ENCODE results near the gene ATM. TPM values are rescaled to one million over a fixed set of nuclear protein-coding genes. Genes with fewer than 3 reads are reported as not detected.

ATM gene
- polyA plus RNA-seq, 1 donor from 2014 or later: 74.6 TPM

DNA sequence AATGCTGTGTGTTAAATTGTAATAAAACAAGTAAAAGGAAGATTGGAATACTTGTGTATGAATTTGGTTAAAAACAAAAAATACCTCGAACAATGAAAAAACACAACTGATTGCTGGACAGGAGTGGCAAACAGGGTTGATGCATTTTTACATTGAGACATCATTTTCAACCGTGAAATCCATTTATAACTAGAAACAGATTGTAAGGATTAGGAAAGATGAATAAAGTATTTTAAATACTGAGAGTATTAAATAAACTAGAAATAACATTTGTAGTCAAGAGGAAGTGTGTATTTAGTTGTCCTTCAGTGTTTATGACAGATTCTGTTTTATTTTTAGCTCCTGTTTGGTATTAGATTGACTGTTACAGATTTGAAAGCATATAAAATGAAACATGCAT lies 5.4 kb downstream of the ATM start:
- Histone ChIP-seq H3K9ac (ENCODE audit: low read length) (no peak overlapping the region), H4K20me1 (ENCODE audit: insufficient read depth) (no peaks in the 10 kb centered on the region), H3F3A (ENCODE audit: insufficient read depth, low read length, poor library complexity, severe bottlenecking) (no peaks in the 10 kb centered on the region), H3K4me2 (ENCODE audit: low read length) (no peak overlapping the region), H3K9me2 (ENCODE audit: insufficient read depth, low read length) (no peaks in the 10 kb centered on the region), H3K27me3 (ENCODE audit: insufficient read depth, low read depth, low read length) (no peaks in the 10 kb centered on the region), H3K27ac (ENCODE audit: low read length) (no peak overlapping the region), H3K36me3 (ENCODE audit: insufficient read depth, low read length) (peaks cover 9% of the 10 kb centered on the region), H2AFZ (ENCODE audit: low read depth, low read length) (no peak overlapping the region), H3K9me3 (ENCODE audit: low read length) (no peaks in the 10 kb centered on the region), H3K79me2 (replicated peaks; ENCODE audit: insufficient read depth, low read length) (peaks cover 23% of the 10 kb centered on the region), H3K4me3 (ENCODE audit: low read length) (no peak overlapping the region)
- TF ChIP-seq SMC3 (conservative IDR thresholded peaks at IDR 0.05; ENCODE audit: poor library complexity) (no peak), EP300 (conservative IDR thresholded peaks at IDR 0.05; ENCODE audit: poor library complexity, severe bottlenecking) (no peak), POLR2AphosphoS5 (IDR thresholded peaks at IDR 0.05) (no peak), EZH2 (IDR thresholded peaks at IDR 0.05; ENCODE audit: borderline replicate concordance, insufficient read depth, low read length, poor library complexity, severe bottlenecking) (no peak), RAD21 (conservative IDR thresholded peaks at IDR 0.05) (no peak), TAF1 (IDR thresholded peaks at IDR 0.05; ENCODE audit: low read depth) (no peak)
- TF ChIP-seq, protein P1, sequence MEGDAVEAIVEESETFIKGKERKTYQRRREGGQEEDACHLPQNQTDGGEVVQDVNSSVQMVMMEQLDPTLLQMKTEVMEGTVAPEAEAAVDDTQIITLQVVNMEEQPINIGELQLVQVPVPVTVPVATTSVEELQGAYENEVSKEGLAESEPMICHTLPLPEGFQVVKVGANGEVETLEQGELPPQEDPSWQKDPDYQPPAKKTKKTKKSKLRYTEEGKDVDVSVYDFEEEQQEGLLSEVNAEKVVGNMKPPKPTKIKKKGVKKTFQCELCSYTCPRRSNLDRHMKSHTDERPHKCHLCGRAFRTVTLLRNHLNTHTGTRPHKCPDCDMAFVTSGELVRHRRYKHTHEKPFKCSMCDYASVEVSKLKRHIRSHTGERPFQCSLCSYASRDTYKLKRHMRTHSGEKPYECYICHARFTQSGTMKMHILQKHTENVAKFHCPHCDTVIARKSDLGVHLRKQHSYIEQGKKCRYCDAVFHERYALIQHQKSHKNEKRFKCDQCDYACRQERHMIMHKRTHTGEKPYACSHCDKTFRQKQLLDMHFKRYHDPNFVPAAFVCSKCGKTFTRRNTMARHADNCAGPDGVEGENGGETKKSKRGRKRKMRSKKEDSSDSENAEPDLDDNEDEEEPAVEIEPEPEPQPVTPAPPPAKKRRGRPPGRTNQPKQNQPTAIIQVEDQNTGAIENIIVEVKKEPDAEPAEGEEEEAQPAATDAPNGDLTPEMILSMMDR (IDR thresholded peaks at IDR 0.05; ENCODE audit: poor library complexity, severe bottlenecking): no peak

DNA sequence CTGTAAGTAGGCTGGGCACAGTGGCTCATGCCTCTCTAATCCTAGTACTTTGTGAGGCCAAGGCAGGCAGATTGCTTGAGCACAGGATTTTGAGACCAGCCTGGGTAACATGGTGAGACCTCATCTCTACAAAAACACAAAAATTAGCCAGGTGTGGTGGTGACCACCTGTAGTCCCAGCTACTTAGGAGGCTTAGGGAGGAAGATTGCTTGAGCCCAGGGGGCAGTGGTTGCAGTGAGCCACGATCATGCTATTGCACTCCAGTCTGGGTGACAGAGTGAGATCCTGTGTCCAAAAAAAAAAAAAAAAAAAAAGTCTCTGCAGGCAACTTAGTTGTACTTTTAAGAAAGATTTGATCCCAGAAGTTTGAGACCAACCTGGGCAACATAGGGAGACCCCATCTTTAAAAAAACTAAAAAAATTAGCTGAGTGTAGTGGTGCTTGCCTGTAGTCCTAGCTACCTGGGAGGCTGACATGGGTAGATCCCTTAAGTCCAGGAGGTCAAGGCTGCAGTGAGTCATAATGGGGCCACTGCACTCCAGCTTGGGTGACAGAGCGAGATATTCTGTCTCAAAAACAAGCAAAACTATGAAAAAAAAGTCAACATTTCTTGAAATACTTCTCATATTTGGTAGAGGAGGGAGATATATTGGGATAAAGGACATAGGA lies 10.5 kb downstream of the ATM start:
- no peaks in the 10 kb centered on the region for H3K79me2 ChIP-seq (replicated peaks; ENCODE audit: insufficient read depth, low read length)
- no peak overlapping the region for H3K4me2 ChIP-seq (ENCODE audit: low read length)
- peaks cover 3% of the 10 kb centered on the region for H3K36me3 ChIP-seq (ENCODE audit: insufficient read depth, low read length)
- H3K27me3 ChIP-seq (ENCODE audit: insufficient read depth, low read depth, low read length): no peaks in the 10 kb centered on the region
- no peak overlapping the region for H2AFZ ChIP-seq (ENCODE audit: low read depth, low read length)
- no peaks in the 10 kb centered on the region for H3F3A ChIP-seq (ENCODE audit: insufficient read depth, low read length, poor library complexity, severe bottlenecking)
- H3K9me2 ChIP-seq (ENCODE audit: insufficient read depth, low read length): no peaks in the 10 kb centered on the region
- H3K27ac ChIP-seq (ENCODE audit: low read length): no peak overlapping the region
- H4K20me1 ChIP-seq (ENCODE audit: insufficient read depth): no peaks in the 10 kb centered on the region
- no peaks in the 10 kb centered on the region for H3K9me3 ChIP-seq (ENCODE audit: low read length)
- no peak overlapping the region for H3K9ac ChIP-seq (ENCODE audit: low read length)
- H3K4me3 ChIP-seq (ENCODE audit: low read length): no peak overlapping the region
- TF ChIP-seq TAF1 (IDR thresholded peaks at IDR 0.05; ENCODE audit: low read depth): no peak
- TF ChIP-seq SMC3 (conservative IDR thresholded peaks at IDR 0.05; ENCODE audit: poor library complexity): no peak
- TF ChIP-seq, protein P2, sequence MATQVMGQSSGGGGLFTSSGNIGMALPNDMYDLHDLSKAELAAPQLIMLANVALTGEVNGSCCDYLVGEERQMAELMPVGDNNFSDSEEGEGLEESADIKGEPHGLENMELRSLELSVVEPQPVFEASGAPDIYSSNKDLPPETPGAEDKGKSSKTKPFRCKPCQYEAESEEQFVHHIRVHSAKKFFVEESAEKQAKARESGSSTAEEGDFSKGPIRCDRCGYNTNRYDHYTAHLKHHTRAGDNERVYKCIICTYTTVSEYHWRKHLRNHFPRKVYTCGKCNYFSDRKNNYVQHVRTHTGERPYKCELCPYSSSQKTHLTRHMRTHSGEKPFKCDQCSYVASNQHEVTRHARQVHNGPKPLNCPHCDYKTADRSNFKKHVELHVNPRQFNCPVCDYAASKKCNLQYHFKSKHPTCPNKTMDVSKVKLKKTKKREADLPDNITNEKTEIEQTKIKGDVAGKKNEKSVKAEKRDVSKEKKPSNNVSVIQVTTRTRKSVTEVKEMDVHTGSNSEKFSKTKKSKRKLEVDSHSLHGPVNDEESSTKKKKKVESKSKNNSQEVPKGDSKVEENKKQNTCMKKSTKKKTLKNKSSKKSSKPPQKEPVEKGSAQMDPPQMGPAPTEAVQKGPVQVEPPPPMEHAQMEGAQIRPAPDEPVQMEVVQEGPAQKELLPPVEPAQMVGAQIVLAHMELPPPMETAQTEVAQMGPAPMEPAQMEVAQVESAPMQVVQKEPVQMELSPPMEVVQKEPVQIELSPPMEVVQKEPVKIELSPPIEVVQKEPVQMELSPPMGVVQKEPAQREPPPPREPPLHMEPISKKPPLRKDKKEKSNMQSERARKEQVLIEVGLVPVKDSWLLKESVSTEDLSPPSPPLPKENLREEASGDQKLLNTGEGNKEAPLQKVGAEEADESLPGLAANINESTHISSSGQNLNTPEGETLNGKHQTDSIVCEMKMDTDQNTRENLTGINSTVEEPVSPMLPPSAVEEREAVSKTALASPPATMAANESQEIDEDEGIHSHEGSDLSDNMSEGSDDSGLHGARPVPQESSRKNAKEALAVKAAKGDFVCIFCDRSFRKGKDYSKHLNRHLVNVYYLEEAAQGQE (IDR thresholded peaks at IDR 0.05; ENCODE audit: borderline replicate concordance): no peak
- TF ChIP-seq EZH2 (IDR thresholded peaks at IDR 0.05; ENCODE audit: borderline replicate concordance, insufficient read depth, low read length, poor library complexity, severe bottlenecking): no peak
- TF ChIP-seq, protein P1 (IDR thresholded peaks at IDR 0.05; ENCODE audit: poor library complexity, severe bottlenecking): no peak
- no peak for TF ChIP-seq EP300 (conservative IDR thresholded peaks at IDR 0.05; ENCODE audit: poor library complexity, severe bottlenecking)
- no peak for TF ChIP-seq RAD21 (conservative IDR thresholded peaks at IDR 0.05)
- TF ChIP-seq MXI1 (conservative IDR thresholded peaks at IDR 0.05; ENCODE audit: poor library complexity, severe bottlenecking): no peak

Data from neural cell (in vitro differentiated cells).